T-helper 1 cell treated with Interleukin-12 subunit alpha and Interleukin-12 subunit beta and Interleukin-4 antibody, amounts not matched to agents 30 μg/mL and 1 μg/mL, for 36 hours (primary cell): ENCODE data around the gene ZNF207.

ENCODE experiments used
- H3K27ac Mint-ChIP-seq: one replicate; pipeline ENCODE4 v1.8.0; 2021; ENCODE audit warnings: mild to moderate bottlenecking, mixed read lengths
- H3K27me3 Mint-ChIP-seq: one replicate; pipeline ENCODE4 v1.8.0; 2021; ENCODE audit warnings: low read depth, mixed read lengths
- H3K36me3 Mint-ChIP-seq: one replicate; pipeline ENCODE4 v1.8.0; 2021; ENCODE audit warnings: low read depth, mixed read lengths
- H3K4me1 Mint-ChIP-seq: one replicate; pipeline ENCODE4 v1.8.0; 2021; ENCODE audit warnings: low read depth, mixed read lengths
- H3K4me3 Mint-ChIP-seq: one replicate; pipeline ENCODE4 v1.8.0; 2021; ENCODE audit warnings: mild to moderate bottlenecking, moderate library complexity, mixed read lengths
- H3K9me3 Mint-ChIP-seq: one replicate; pipeline ENCODE4 v1.8.0; 2021; ENCODE audit warnings: mixed read lengths

The ZNF207 gene

GRCh38 chr17:32320847-32321246 is 29.1 kb upstream of the ZNF207 start:
- no peaks in the 10 kb centered on the region for H3K36me3 Mint-ChIP-seq
- H3K27ac Mint-ChIP-seq: no peak overlapping the region
- no peaks in the 10 kb centered on the region for H3K9me3 Mint-ChIP-seq
- H3K27me3 Mint-ChIP-seq: peaks cover 14% of the 10 kb centered on the region
- H3K4me1 Mint-ChIP-seq: peaks cover 22% of the 10 kb centered on the region
- no peak overlapping the region for H3K4me3 Mint-ChIP-seq

- Mint-ChIP-seq H3K27ac (peak overlapping the region; percentile 34), H3K4me1 (peaks cover 26% of the 10 kb centered on the region), H3K27me3 (peaks cover 2% of the 10 kb centered on the region), H3K4me3 (no peak overlapping the region), H3K9me3 (no peaks in the 10 kb centered on the region), H3K36me3 (no peaks in the 10 kb centered on the region)
These were observed 26.9 kb upstream of the ZNF207 start for GRCh38 chr17:32323046-32323445.

- Mint-ChIP-seq H3K36me3 (no peaks in the 10 kb centered on the region), H3K27me3 (no peaks in the 10 kb centered on the region), H3K27ac (peak overlapping the region; percentile 70), H3K4me1 (peaks cover 28% of the 10 kb centered on the region), H3K9me3 (no peaks in the 10 kb centered on the region), H3K4me3 (peak overlapping the region; percentile 29)
These were observed 26.0 kb upstream of the ZNF207 start for GRCh38 chr17:32323811-32324491.

- H3K4me3 Mint-ChIP-seq: no peak overlapping the region
- no peaks in the 10 kb centered on the region for H3K9me3 Mint-ChIP-seq
- H3K27ac Mint-ChIP-seq: no peak overlapping the region
- H3K27me3 Mint-ChIP-seq: no peaks in the 10 kb centered on the region
- H3K36me3 Mint-ChIP-seq: peaks cover 7% of the 10 kb centered on the region
- H3K4me1 Mint-ChIP-seq: peaks cover 43% of the 10 kb centered on the region
These were observed 22.0 kb upstream of the ZNF207 start for GRCh38 chr17:32327911-32328310.

GRCh38 chr17:32330147-32330546 is 19.8 kb upstream of the ZNF207 start:
- peak overlapping the region; percentile 24 for H3K27ac Mint-ChIP-seq

GRCh38 chr17:32331243-32332040 is 18.5 kb upstream of the ZNF207 start:
- H3K27ac Mint-ChIP-seq: peak overlapping the region; percentile 81
- H3K9me3 Mint-ChIP-seq: no peaks in the 10 kb centered on the region
- no peaks in the 10 kb centered on the region for H3K27me3 Mint-ChIP-seq
- H3K36me3 Mint-ChIP-seq: peaks cover 32% of the 10 kb centered on the region
- H3K4me1 Mint-ChIP-seq: peaks cover 35% of the 10 kb centered on the region
- H3K4me3 Mint-ChIP-seq: peak overlapping the region; percentile 70

More at GRCh38 chr17:32330147-32330546, 19.8 kb upstream of the ZNF207 start:
- H3K4me1 Mint-ChIP-seq: peaks cover 30% of the 10 kb centered on the region
- H3K27me3 Mint-ChIP-seq: no peaks in the 10 kb centered on the region
- peaks cover 22% of the 10 kb centered on the region for H3K36me3 Mint-ChIP-seq
- no peak overlapping the region for H3K4me3 Mint-ChIP-seq
- H3K9me3 Mint-ChIP-seq: no peaks in the 10 kb centered on the region

GRCh38 chr17:32333187-32333586 is 16.8 kb upstream of the ZNF207 start:
- Mint-ChIP-seq H3K4me3 (no peak overlapping the region), H3K27ac (no peak overlapping the region), H3K4me1 (peaks cover 30% of the 10 kb centered on the region), H3K27me3 (no peaks in the 10 kb centered on the region), H3K36me3 (peaks cover 36% of the 10 kb centered on the region), H3K9me3 (no peaks in the 10 kb centered on the region)

- Mint-ChIP-seq H3K9me3 (no peaks in the 10 kb centered on the region), H3K27ac (no peak overlapping the region), H3K36me3 (peaks cover 42% of the 10 kb centered on the region)
These were observed 14.9 kb upstream of the ZNF207 start for GRCh38 chr17:32335046-32335445.

GRCh38 chr17:32335687-32336086 is 14.3 kb upstream of the ZNF207 start:
- H3K9me3 Mint-ChIP-seq: no peaks in the 10 kb centered on the region
- H3K36me3 Mint-ChIP-seq: peaks cover 44% of the 10 kb centered on the region
- peaks cover 25% of the 10 kb centered on the region for H3K4me1 Mint-ChIP-seq
- no peaks in the 10 kb centered on the region for H3K27me3 Mint-ChIP-seq
- H3K27ac Mint-ChIP-seq: no peak overlapping the region
- no peak overlapping the region for H3K4me3 Mint-ChIP-seq

More at GRCh38 chr17:32335046-32335445, 14.9 kb upstream of the ZNF207 start:
- Mint-ChIP-seq H3K4me3 (no peak overlapping the region), H3K27me3 (no peaks in the 10 kb centered on the region), H3K4me1 (peaks cover 29% of the 10 kb centered on the region)

- Mint-ChIP-seq H3K4me1 (peaks cover 25% of the 10 kb centered on the region), H3K36me3 (peaks cover 15% of the 10 kb centered on the region), H3K27ac (peak overlapping the region; percentile 94), H3K4me3 (peak overlapping the region; percentile 95), H3K27me3 (no peaks in the 10 kb centered on the region), H3K9me3 (no peaks in the 10 kb centered on the region)
These were observed 8.7 kb upstream of the ZNF207 start for GRCh38 chr17:32341141-32341856.

GRCh38 chr17:32341857-32342602 is 7.9 kb upstream of the ZNF207 start, which contains the start of gene C17orf75:
C17orf75 (minus strand) TSS chr17:32342173; CDS start chr17:32342139, 34 bp downstream.
- peak within 1 kb of the TSS; percentile 94 for H3K27ac Mint-ChIP-seq
- H3K27me3 Mint-ChIP-seq: no peaks in the 10 kb centered on the region
- no peaks in the 10 kb centered on the region for H3K9me3 Mint-ChIP-seq
- peaks cover 25% of the 10 kb centered on the region for H3K4me1 Mint-ChIP-seq
- H3K4me3 Mint-ChIP-seq: peak within 1 kb of the TSS; percentile 95
- H3K36me3 Mint-ChIP-seq: peaks cover 15% of the 10 kb centered on the region

GRCh38 chr17:32342603-32343325 is 7.2 kb upstream of the ZNF207 start:
- peak overlapping the region; percentile 87 for H3K27ac Mint-ChIP-seq
- no peaks in the 10 kb centered on the region for H3K27me3 Mint-ChIP-seq
- H3K4me1 Mint-ChIP-seq: peaks cover 25% of the 10 kb centered on the region
- H3K36me3 Mint-ChIP-seq: peaks cover 12% of the 10 kb centered on the region
- H3K9me3 Mint-ChIP-seq: no peaks in the 10 kb centered on the region
- peak overlapping the region; percentile 90 for H3K4me3 Mint-ChIP-seq

- Mint-ChIP-seq H3K4me1 (peaks cover 26% of the 10 kb centered on the region), H3K36me3 (peaks cover 15% of the 10 kb centered on the region), H3K4me3 (no peak overlapping the region), H3K27me3 (no peaks in the 10 kb centered on the region), H3K27ac (no peak overlapping the region), H3K9me3 (no peaks in the 10 kb centered on the region)
These were observed 3.9 kb upstream of the ZNF207 start for GRCh38 chr17:32345951-32346600.
